Measurements from ENCODE around the gene PEMT.

GRCh38 chr17:17569691-17570090 lies 21.8 kb downstream of the PEMT start:
- TF ChIP-seq POLR2A (IDR thresholded peaks at IDR 0.05; ENCODE audit: low read length): no peak
- TF ChIP-seq CEBPB (IDR thresholded peaks at IDR 0.05): no peak
- no peak for TF ChIP-seq KDM1A (IDR thresholded peaks at IDR 0.05; ENCODE audit: low read depth)
- TF ChIP-seq CTCF (IDR thresholded peaks at IDR 0.05): no peak
- no peak for TF ChIP-seq ZFP36 (IDR thresholded peaks at IDR 0.05; ENCODE audit: borderline replicate concordance, partially characterized antibody)
- no peak for TF ChIP-seq RFX5 (IDR thresholded peaks at IDR 0.05)
- no peak for TF ChIP-seq USF2 (IDR thresholded peaks at IDR 0.05)
- TF ChIP-seq ATOH8 (CRISPR knock-in tag; IDR thresholded peaks at IDR 0.05; ENCODE audit: low read depth): no peak
- no peak for TF ChIP-seq ESRRA (IDR thresholded peaks at IDR 0.05; ENCODE audit: borderline replicate concordance, low read length)
